LNCaP clone FGC (cell line): ENCODE measurements around the gene GON4L.
"Not testable (repeated sequence)": the region's sequence is repeated elsewhere in the genome, so short reads cannot be mapped to it uniquely, and the experiment has no call there.

ENCODE experiments used
- DNase-seq: peaks from one replicate; pipeline ENCODE4 v3.0.0-alpha.2; 2011; ENCODE audit warnings: low read depth
- H3K4me3 ChIP-seq: 2 replicates; pipeline ENCODE4 v1.5.1; 2011; ENCODE audit warnings: mild to moderate bottlenecking, low read depth, low read length, control low read depth
- TF ChIP-seq, protein P1 (sequence below): IDR thresholded peaks from 2 replicates; pipeline ENCODE4 v1.5.1; 2012; ENCODE audit warnings: mild to moderate bottlenecking; ENCODE audit not compliant: control insufficient read depth, insufficient read depth; ENCODE audit errors: extremely low read depth

Gene GON4L

DNA sequence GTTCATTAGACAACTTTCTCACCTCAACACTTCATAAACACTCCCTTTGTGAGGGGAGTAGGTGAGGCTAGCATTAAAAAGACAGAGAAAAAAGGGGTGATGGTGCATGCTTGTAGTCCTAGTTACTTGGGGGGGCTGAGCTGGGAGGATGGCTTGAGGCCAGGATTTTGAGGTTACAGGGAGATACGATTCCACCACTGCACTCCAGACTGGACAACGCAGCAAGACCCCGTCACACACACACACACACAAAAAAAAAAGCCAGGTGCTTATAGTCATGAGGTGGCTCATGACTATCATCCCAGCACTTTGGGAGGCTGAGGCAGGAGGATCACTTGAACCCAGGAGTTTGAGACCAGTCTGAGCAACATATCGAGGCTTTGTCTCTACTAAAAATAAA is 29.6 kb downstream of the GON4L start:
- H3K4me3 ChIP-seq = no peak overlapping the region
- TF ChIP-seq, protein P1, sequence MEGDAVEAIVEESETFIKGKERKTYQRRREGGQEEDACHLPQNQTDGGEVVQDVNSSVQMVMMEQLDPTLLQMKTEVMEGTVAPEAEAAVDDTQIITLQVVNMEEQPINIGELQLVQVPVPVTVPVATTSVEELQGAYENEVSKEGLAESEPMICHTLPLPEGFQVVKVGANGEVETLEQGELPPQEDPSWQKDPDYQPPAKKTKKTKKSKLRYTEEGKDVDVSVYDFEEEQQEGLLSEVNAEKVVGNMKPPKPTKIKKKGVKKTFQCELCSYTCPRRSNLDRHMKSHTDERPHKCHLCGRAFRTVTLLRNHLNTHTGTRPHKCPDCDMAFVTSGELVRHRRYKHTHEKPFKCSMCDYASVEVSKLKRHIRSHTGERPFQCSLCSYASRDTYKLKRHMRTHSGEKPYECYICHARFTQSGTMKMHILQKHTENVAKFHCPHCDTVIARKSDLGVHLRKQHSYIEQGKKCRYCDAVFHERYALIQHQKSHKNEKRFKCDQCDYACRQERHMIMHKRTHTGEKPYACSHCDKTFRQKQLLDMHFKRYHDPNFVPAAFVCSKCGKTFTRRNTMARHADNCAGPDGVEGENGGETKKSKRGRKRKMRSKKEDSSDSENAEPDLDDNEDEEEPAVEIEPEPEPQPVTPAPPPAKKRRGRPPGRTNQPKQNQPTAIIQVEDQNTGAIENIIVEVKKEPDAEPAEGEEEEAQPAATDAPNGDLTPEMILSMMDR = no peak

DNA sequence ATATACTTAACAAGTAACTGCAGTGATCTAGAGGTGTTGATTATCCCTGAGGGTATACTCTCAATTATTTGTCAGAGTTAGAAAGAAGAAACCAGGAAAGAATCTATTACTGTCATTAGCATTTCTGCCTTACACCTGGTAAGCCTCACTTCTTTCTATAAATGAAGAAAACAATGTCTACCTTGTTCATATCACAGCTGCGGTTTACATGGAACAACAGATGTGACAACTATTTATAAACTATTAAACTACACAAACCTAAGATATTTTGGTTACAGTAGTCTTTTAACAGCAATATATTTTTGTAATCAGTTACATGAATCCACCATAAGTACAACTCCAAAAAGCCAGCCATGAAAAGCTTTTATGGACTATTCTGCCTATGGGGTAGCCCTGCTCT is 40.7 kb downstream of the GON4L start:
- no peak for DNase-seq
- H3K4me3 ChIP-seq = no peak overlapping the region
- TF ChIP-seq, protein P1 = no peak

More for the DNA sequence above, 29.6 kb downstream of the GON4L start:
- DNase-seq = no peak

DNA sequence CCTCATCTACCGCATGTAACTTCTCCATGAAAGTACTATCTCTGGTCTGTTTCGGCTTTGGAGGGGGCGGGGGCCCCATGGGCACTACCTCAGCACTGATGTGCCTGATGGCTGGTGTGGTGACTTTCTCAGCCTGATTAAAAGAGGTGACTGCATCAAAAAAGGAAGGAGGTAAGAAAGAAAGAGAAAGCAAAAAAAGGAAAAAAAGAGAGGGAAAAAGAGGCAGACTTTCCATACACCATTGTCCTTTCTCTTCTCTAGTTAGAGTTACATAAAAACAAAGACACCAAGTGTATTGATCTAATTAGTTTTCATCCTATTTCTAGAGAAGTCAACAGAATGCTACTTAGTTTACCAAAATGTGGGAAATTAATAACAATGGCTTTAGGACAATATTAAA is 43.3 kb downstream of the GON4L start:
- no peak for DNase-seq
- H3K4me3 ChIP-seq = no peak overlapping the region
- TF ChIP-seq, protein P1 = no peak

DNA sequence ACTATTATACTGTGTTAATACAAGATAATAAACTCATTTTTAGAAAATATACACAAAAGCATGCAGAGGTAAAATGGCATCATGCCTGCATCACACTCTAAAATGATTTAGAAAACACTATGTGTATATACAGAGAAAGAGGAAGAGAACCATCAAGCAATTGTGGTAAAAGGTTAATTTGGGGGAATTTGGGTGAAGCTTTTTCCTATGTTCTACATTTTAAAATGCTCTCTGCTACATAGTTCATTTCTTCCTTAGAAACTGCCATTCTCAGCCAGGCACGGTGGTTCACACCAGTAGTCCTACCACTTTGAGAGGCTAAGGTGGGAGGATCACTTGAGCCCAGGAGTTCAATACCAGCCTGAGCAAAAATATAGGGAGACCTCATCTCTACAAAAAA is 44.1 kb downstream of the GON4L start:
- H3K4me3 ChIP-seq = no peak overlapping the region
- TF ChIP-seq, protein P1 = no peak
- no peak for DNase-seq

DNA sequence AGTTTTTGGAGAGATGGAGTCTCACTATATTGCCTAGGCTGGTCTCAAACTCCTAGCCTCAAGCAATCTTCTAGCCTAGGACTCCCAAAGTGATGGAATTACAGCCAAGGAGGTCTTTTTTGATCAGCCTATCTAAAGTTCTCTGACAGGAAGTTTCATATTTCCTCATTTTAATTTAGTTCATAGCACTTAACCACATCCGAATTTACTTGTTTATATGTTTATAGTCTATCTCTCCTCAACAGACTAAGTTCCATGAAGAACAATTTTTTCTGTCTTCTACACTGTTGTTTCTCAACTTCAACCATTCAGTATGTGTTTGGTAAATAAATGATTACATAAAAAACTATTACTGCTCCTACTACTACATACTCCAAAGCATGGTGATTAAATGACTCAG is 47.9 kb downstream of the GON4L start:
- no peak for DNase-seq
- TF ChIP-seq, protein P1 = no peak
- no peak overlapping the region for H3K4me3 ChIP-seq

DNA sequence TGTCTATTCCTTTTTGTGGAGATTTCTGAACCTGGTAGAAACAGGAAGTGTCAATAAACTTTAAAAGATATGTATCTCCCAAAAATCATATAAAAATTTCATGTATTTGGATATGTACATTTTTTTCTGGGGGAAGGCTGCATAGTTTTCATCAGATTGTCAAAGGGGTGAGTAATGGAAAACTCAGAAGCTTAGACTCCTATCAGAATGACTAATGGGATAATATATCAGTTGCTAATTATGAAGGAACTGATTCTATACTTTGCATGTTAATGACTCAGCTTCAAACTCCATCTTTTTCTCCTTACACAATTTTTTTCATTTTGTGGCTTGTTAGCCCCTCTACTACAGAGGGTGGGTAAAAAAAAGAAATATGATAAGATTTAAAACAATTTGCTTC is 55.9 kb downstream of the GON4L start:
- no peak for DNase-seq
- no peak overlapping the region for H3K4me3 ChIP-seq
- TF ChIP-seq, protein P1 = no peak

DNA sequence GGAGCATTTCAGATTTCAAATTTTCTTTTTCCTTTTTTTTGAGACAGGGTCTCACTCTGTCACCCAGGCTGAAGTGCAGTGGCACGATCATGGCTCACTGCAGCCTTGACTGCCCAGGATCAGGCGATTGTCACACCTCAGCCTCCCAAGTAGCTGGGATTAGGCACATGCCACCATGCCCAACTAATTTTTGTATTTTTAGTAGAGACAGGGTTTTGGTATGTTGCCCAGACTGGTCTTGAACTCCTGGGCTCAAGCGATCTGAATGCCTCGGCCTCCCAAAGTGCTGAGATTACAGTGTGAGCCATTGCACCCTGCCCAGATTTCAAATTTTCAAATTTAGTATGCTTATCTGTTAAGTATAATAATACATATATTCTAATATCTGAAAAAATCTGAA is 61.4 kb downstream of the GON4L start:
- not testable (repeated sequence) for H3K4me3 ChIP-seq, DNase-seq
